ENCODE results near the gene DNAH2.

DNAH2 gene

DNA sequence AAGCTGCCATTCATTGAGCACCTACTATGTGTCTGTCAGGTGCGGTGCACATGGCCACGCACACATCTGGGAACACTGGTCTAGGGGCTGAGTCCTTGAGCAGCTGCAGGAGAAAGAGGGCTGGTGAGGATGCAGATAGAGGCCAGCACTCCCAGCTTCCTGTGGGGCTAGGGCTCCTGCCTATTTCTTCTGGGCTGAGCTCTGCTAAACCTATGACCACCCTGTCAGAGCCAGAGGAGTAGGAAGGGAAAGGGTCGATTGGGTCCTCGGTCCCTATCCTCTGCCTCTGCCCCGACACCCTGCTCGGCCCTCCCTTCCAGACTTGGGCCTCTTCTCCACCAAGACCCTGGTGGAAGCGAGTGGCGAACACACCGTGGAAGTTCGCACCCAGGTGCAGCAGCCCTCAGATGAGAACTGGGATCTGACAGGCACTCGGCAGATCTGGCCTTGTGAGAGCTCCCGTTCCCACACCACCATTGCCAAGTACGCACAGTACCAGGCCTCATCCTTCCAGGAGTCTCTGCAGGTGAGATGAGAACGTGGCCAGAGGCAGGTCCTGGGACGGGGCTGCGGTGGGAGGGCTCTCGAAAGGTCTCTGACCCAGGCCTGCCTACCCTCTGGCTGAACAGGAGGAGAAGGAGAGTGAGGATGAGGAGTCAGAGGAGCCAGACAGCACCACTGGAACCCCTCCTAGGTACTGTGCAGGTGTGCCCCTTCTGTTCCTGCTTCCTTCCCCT lies 133.3 kb downstream of the DNAH2 start:
- H3K4me3 ChIP-seq (ENCODE audit: low read depth in 1 of 2, low read length in 1 of 2), result peak overlapping the region in 1 of 2 experiments; percentile 52
- H3K9me3 ChIP-seq, result peaks cover 16% of the 10 kb centered on the region
- peaks cover 49 to 71% of the 10 kb centered on the region in 2 experiments for H3K4me1 ChIP-seq (ENCODE audit: control insufficient read depth in 1 of 2, insufficient read depth in 1 of 2, low read depth in 1 of 2, low read length in 1 of 2)
- no peaks in the 10 kb centered on the region for H3K27me3 ChIP-seq
- peak overlapping the region; percentile 98 for H3K27ac ChIP-seq
- TF ChIP-seq, protein P1, sequence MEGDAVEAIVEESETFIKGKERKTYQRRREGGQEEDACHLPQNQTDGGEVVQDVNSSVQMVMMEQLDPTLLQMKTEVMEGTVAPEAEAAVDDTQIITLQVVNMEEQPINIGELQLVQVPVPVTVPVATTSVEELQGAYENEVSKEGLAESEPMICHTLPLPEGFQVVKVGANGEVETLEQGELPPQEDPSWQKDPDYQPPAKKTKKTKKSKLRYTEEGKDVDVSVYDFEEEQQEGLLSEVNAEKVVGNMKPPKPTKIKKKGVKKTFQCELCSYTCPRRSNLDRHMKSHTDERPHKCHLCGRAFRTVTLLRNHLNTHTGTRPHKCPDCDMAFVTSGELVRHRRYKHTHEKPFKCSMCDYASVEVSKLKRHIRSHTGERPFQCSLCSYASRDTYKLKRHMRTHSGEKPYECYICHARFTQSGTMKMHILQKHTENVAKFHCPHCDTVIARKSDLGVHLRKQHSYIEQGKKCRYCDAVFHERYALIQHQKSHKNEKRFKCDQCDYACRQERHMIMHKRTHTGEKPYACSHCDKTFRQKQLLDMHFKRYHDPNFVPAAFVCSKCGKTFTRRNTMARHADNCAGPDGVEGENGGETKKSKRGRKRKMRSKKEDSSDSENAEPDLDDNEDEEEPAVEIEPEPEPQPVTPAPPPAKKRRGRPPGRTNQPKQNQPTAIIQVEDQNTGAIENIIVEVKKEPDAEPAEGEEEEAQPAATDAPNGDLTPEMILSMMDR (IDR thresholded peaks at IDR 0.05), result no peak
- H3K36me3 ChIP-seq, result peaks cover 100% of the 10 kb centered on the region

DNA sequence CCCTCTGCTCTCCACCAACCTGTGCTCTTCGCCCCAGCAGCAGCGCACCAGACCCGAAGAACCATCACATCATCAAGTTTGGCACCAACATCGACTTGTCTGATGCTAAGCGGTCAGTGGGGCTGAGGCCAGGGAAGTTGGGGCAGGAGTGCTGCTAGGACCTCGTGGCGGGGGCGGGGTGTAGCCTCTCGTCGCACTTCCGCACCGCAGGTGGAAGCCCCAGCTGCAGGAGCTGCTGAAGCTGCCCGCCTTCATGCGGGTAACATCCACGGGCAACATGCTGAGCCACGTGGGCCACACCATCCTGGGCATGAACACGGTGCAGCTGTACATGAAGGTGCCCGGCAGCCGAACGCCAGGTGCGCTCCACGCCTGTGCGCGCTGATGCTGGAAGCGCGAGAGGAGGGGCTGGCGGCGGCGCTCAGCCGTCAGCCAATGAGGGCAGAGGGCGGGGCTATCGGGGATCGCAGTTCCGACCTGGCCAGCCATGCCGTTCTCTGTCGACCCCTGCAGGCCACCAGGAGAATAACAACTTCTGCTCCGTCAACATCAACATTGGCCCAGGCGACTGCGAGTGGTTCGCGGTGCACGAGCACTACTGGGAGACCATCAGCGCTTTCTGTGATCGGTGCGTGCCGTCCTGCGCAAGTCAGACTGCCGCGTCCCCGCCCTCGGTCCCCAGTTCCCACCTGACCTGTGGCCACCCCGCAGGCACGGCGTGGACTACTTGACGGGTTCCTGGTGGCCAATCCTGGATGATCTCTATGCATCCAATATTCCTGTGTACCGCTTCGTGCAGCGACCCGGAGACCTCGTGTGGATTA lies 134.1 kb downstream of the DNAH2 start:
- Histone ChIP-seq H3K27ac (peak overlapping the region; percentile 98), H3K27me3 (no peaks in the 10 kb centered on the region), H3K4me1 (ENCODE audit: control insufficient read depth in 1 of 2, insufficient read depth in 1 of 2, low read depth in 1 of 2, low read length in 1 of 2) (peaks cover 54 to 72% of the 10 kb centered on the region in 2 experiments), H3K4me3 (ENCODE audit: low read depth in 1 of 2, low read length in 1 of 2) (peak overlapping the region in 1 of 2 experiments; percentile 52), H3K9me3 (peaks cover 16% of the 10 kb centered on the region), H3K36me3 (peaks cover 100% of the 10 kb centered on the region)
- TF ChIP-seq, protein P1 (IDR thresholded peaks at IDR 0.05), result peak; percentile 98

DNA sequence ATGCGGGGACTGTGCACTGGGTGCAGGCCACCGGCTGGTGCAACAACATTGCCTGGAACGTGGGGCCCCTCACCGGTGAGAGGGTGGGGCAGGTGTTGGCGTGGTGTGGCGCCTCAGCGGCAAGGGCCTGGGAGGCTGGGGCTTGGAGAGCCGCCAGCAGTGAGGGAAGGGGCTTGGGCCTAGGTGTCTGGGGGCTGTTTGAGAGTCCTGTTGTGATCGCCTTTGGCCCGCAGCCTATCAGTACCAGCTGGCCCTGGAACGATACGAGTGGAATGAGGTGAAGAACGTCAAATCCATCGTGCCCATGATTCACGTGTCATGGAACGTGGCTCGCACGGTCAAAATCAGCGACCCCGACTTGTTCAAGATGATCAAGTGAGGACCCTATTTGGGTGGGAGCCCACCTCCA lies 134.7 kb downstream of the DNAH2 start:
- Histone ChIP-seq H3K27ac (peak overlapping the region; percentile 98), H3K9me3 (peaks cover 16% of the 10 kb centered on the region), H3K27me3 (no peaks in the 10 kb centered on the region), H3K36me3 (peaks cover 94% of the 10 kb centered on the region), H3K4me1 (ENCODE audit: control insufficient read depth in 1 of 2, insufficient read depth in 1 of 2, low read depth in 1 of 2, low read length in 1 of 2) (peaks cover 57 to 78% of the 10 kb centered on the region in 2 experiments), H3K4me3 (ENCODE audit: low read depth in 1 of 2, low read length in 1 of 2) (peak overlapping the region in 1 of 2 experiments; percentile 52)
- TF ChIP-seq, protein P1 (IDR thresholded peaks at IDR 0.05), result no peak

DNA sequence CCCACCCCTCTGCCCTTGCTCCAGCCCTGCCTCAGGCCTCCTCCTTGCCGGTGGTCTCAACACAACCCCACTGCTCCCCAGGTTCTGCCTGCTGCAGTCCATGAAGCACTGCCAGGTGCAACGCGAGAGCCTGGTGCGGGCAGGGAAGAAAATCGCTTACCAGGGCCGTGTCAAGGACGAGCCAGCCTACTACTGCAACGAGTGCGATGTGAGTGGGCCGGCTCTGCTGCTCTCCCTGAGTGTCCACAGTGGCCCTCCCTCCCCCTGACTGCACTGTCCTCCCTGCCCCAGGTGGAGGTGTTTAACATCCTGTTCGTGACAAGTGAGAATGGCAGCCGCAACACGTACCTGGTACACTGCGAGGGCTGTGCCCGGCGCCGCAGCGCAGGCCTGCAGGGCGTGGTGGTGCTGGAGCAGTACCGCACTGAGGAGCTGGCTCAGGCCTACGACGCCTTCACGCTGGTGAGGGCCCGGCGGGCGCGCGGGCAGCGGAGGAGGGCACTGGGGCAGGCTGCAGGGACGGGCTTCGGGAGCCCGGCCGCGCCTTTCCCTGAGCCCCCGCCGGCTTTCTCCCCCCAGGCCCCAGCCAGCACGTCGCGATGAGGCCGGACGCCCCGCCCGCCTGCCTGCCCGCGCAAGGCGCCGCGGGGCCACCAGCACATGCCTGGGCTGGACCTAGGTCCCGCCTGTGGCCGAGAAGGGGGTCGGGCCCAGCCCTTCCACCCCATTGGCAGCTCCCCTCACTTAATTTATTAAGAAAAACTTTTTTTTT lies 135.6 kb downstream of the DNAH2 start:
- H3K27me3 ChIP-seq, result no peaks in the 10 kb centered on the region
- H3K4me1 ChIP-seq (ENCODE audit: control insufficient read depth in 1 of 2, insufficient read depth in 1 of 2, low read depth in 1 of 2, low read length in 1 of 2), result peaks cover 66 to 80% of the 10 kb centered on the region in 2 experiments
- peaks cover 16% of the 10 kb centered on the region for H3K9me3 ChIP-seq
- peak overlapping the region in 1 of 2 experiments; percentile 24 for H3K4me3 ChIP-seq (ENCODE audit: low read depth in 1 of 2, low read length in 1 of 2)
- TF ChIP-seq, protein P1 (IDR thresholded peaks at IDR 0.05), result no peak
- H3K27ac ChIP-seq, result peak overlapping the region; percentile 98
- peaks cover 86% of the 10 kb centered on the region for H3K36me3 ChIP-seq

DNA sequence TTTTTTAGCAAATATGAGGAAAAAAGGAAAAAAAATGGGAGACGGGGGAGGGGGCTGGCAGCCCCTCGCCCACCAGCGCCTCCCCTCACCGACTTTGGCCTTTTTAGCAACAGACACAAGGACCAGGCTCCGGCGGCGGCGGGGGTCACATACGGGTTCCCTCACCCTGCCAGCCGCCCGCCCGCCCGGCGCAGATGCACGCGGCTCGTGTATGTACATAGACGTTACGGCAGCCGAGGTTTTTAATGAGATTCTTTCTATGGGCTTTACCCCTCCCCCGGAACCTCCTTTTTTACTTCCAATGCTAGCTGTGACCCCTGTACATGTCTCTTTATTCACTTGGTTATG lies 136.1 kb downstream of the DNAH2 start:
- TF ChIP-seq, protein P1 (IDR thresholded peaks at IDR 0.05), result no peak
- H3K4me1 ChIP-seq (ENCODE audit: control insufficient read depth in 1 of 2, insufficient read depth in 1 of 2, low read depth in 1 of 2, low read length in 1 of 2), result peaks cover 71 to 85% of the 10 kb centered on the region in 2 experiments
- H3K27me3 ChIP-seq, result no peaks in the 10 kb centered on the region
- peaks cover 80% of the 10 kb centered on the region for H3K36me3 ChIP-seq
- H3K9me3 ChIP-seq, result peaks cover 16% of the 10 kb centered on the region
- no peak overlapping the region for H3K4me3 ChIP-seq (ENCODE audit: low read depth in 1 of 2, low read length in 1 of 2)
- H3K27ac ChIP-seq, result peak overlapping the region; percentile 98

Measured in neutrophil (primary cell).